ENCODE measurements around the gene ARHGAP15.
"Not testable (repeated sequence)": the region's sequence is repeated elsewhere in the genome, so short reads cannot be mapped to it uniquely, and the experiment has no call there.

Gene ARHGAP15

DNA sequence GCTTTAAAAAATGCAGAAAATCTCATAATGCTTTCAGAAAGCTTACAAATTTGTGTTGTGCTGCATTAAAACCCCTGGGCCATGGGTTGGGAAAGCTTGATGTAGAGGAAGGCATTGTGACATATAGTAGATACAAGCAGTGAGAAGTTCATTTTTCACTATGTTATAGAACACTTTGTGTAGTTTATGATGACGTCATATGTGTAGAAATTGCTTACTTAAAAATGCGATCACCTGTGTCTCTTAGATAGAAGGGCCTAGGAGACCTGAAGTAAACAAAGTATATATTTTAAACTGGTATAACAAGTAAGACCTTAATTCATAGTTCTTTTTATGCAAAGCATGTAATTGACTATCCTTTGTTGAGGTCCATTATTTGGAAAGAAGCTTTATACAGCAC, 393.5 kb downstream of the ARHGAP15 start:
- no peak for DNase-seq (ENCODE audit: low read depth in 1 of 2, low spot score in 1 of 2)

DNA sequence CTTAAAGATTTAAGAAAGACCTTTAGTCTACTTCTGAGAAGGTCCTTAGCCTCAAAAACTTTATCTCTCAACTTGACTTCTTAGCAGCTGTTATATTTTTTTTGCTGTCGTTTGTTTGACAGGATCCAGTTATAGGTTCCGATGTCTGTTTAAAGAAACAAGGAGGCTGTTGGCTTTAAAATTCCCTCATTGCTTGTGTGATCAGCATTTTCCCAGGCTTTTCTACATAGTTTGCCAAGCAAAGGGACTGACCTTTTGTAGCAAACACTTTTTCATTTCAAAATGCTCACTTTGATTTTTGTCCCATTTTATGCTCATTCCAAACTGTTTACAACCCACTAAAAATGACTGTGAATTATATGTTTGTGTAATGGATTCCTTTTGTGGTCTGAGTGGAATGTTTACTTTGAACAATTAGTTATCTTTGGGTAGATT, 394.9 kb downstream of the ARHGAP15 start:
- DNase-seq (ENCODE audit: low read depth in 1 of 2, low spot score in 1 of 2), result no peak

DNA sequence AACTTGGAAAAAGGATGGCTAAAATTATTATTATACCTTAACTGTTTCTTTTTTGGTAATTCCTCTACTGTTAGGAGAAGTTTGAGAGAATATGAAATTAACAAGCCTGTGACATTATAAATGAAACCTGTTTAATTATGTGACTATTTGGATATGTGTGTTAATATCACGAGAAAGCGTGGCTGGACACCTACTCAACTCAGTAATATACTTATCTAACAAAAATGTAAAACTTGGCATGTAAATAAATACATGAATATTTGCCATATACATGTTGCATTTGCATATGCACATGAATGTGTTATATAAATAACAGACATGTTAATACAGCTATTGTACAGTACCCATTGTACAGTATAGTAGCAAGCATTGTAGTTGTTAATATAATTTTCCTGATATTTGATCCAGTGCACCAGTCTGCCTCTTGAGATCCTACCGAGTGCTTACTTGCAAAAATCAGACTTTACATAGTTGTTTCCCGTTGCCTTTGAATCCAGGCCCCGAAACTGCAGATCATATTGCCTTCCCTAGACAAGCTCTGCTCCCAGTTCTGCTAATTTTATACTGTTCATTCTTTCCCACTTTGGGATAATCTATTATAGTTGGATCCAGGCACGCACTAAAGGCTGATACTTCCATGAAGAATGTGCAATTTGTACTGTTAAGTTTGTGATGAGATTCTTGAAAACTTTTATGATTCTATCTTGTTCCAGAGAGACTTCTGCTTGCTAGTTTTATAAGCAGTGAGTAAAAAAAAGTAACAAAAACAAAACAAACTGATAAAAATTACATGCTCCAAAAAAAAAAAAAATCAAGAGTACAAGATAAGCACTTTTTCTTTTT, 395.6 kb downstream of the ARHGAP15 start:
- no peak for DNase-seq (ENCODE audit: low read depth in 1 of 2, low spot score in 1 of 2)

DNA sequence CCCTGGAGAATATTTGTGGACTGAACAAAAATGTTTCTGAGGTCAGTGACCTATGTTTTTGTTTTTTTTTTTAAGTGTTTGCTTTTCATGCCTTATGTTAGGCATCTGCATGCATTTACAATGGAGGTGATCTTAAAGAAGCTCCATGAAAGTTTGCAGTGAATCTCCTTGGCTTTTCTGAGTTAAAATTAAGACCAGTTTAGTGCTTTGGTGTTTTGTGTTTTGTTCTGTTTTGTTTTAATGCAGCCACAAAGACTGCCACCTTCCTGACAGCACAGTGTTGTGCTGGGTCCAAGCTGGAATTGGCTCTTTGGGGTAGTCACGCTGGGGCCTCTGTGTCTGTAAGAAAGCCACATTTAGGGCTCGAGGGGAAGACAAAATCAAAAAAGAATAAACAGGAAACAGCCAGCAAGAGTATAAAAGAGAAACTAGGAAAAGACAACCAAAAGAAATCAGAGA, 396.2 kb downstream of the ARHGAP15 start:
- DNase-seq (ENCODE audit: low read depth in 1 of 2, low spot score in 1 of 2), result no peak

DNA sequence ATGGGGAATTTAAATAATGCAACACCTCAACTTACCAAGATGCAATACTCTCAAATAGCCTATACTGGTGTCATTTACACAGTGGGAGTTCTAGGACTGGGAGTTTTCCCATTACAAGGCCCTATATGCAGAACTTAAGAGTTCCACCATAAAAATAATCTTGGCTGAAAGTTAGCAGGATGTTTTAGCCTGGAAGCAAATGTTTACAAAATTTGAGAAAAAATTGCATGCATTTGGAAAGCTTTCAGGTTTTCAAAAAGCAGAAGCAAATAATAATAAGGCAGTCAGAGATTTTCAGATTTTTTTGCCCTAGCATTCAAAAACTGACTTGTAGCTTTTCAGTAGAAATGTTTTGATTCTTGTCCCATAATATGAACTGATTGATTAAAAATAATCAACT, 397.3 kb downstream of the ARHGAP15 start:
- DNase-seq (ENCODE audit: low read depth in 1 of 2, low spot score in 1 of 2), result no peak

DNA sequence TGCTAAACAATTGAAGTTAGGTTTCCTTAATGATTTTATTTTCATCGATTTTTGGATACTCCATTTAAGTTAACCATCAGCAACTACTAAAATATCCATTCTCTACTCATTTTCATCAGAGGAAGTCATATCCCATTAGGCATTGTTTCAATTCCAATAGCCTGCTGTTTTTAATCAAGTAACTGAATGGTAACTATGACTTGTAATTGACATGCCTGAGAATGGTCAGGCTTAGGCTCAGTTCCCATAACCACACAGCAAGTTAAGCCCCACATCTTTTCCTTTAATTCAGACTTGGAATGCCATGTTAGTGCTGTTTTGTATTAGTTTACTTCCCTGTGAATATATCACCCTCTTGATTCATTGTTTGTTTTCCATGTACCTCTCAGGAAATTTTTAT, 398.8 kb downstream of the ARHGAP15 start:
- no peak for DNase-seq (ENCODE audit: low read depth in 1 of 2, low spot score in 1 of 2)

DNA sequence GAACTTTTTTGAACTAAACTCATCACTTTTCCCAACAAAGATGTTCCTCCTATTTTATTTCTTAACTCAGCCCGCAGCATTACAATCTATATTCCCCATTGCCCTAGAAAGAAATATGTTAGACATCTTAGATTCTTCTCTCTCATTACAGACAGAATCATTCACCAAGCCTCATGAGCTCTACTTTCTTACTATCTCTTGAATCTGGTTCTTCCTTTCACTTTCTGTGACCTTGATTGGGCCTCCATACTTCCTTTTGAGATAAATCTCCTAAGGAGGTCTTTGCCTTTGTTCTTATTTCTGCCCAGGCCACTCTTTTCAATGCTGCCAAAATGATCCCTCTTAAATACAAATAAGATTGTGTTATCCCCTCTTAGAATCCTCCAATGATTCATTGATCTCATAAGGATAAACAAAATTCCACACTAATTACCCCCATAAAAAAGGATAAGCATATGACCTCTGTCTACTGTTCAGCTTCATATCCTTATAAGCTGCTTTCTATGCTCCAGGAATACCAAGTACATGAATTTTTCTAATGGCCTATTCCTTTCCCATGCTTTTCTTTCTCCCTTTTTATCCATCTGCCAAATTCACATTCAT, 400.0 kb downstream of the ARHGAP15 start:
- no peak for DNase-seq (ENCODE audit: low read depth in 1 of 2, low spot score in 1 of 2)

DNA sequence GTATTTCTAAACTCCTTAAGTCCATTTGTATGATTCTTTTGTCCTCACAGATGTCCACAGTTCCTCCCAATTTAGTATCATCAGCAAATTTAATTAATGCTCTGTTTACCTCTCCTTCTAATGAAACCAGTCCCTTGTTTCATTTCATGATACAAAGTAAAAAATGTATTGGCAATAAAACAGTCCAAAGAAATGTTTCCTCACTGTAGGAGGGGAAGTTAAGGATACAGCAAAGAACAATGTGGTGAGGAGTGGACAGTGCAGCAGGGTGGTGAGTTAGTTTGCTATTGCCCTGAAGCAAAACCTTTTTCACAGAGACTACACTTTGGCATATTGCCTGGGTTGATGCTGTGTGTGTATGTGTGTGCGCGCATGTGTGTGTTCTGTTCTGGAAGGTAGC, 401.5 kb downstream of the ARHGAP15 start:
- no peak for DNase-seq (ENCODE audit: low read depth in 1 of 2, low spot score in 1 of 2)

DNA sequence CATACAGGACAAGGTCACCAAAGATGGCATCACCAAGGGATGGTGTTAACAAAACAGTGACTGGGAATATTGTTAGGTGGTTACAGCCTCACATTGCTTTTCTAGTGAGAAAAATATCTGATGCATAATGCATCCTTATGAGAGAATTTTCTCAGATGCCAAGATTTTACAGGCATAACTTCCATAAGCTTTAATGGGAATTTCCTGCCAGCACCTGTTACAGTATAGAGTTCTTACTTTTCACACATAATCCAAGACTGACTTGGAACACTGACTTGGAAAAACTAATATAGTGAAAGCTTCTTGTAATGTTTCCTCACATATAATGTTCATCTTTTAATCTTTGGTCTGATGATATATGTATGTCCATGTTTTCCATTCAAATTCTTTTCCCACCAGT, 402.8 kb downstream of the ARHGAP15 start:
- no peak for DNase-seq (ENCODE audit: low read depth in 1 of 2, low spot score in 1 of 2)

DNA sequence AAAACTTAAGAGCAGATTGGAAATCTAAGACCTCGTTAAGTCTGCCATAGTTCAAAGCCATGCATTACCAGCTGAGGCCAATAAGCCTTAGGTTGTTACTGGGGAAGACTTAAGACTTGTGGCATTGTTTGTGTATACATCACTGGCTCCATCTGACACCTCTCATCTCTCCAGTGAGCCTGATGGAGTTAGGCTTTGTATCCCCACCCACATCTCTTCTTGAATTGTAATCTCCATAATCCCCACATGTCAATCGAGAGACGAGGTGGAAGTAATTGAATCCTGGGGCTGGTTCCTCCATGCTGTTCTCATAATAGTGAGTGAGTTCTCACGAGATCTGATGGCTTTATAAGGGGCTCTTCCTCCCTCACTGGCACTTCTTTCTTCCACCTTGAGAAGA, 404.6 kb downstream of the ARHGAP15 start:
- DNase-seq (ENCODE audit: low read depth in 1 of 2, low spot score in 1 of 2), result no peak

DNA sequence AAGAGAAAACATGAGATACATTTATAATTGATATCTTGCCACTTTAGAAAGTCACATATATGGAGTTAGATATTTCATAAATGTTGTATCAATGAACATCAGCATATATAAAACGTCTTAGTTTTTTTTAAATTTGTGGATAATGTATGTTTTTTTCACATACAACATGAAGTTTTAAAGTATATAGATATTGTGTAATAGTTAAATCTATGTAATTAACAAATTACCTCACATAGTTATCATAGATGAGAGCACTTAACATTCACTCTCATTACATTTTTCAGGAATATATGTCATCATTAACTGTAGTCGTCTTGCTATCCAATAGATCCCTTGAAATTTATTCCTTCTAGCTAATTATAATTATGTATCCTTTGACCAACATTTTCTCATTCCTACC, 406.6 kb downstream of the ARHGAP15 start:
- DNase-seq (ENCODE audit: low read depth in 1 of 2, low spot score in 1 of 2), result no peak

DNA sequence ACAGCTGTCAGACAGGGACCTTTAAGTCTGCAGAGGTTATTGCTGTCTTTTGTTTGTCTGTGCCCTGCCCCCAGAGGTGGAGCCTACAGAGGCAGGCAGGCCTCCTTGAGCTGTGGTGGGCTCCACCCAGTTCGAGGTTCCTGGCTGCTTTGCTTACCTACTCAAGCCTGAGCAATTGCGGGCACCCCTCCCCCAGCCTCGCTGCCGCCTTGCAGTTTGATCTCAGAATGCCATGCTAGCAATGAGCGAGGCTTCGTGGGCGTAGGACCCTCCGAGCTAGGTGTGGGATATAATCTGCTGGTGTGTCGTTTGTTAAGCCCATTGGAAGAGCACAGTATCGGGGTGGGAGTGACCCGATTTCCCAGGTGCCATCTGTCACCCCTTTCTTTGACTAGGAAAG, 412.7 kb downstream of the ARHGAP15 start:
- not testable (repeated sequence) for DNase-seq (ENCODE audit: low read depth in 1 of 2, low spot score in 1 of 2)

DNA sequence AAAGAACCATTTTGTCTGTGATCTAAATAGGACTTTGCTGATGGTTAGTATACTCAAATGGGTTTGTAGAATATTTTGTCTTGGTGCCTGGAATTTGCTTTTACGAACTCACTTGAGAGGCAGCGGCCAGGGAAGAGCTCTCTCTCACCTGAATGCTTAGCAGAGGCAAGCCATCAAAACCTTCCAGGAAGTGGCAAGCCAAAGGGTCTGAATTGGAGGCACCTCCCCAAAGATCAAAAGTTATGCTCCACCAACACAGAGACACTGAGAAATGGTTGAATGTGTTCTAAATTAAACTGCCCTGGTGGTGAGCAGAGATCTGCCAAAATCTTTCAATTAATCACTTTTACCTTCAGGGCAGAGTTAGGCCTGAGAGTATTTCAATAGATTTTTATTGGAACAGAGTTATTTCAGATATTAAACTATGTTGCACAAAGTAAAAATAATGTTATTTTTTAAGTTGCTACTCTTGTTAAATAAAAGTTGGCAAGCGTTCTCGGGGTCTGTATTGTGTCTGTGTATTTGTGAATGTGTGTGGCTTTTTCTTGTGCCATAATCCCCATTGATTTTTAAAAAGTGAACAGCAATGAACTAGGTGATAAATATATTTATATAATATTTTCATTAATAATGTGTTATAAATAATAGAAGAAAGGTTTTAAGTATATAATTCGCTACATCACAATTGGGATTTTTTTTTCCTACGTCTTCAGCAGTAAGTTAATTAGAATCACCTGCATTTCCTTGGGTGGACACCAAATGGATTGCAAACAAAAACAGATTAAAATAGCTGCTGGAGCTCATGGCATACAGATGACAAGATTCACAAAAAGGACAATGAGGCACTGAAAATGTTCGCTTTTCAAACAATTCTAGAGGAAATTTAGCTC, 416.1 kb downstream of the ARHGAP15 start:
- no peak for DNase-seq (ENCODE audit: low read depth in 1 of 2, low spot score in 1 of 2)

DNA sequence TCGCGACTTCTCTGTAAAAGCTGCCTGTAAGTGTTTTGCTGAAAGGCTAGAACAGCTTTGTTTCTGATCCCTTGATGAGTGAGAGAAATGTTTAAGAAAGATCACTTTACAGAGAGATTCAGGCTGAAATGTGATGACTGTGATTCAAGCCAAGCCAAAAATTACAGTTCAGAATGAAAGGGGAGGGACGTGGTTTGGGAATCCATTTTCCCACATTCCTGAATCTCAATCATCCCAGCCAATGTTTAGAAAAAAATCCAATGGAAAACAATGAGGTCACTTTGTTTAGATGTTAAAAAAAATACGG, 416.7 kb downstream of the ARHGAP15 start:
- DNase-seq (ENCODE audit: low read depth in 1 of 2, low spot score in 1 of 2), result no peak

DNA sequence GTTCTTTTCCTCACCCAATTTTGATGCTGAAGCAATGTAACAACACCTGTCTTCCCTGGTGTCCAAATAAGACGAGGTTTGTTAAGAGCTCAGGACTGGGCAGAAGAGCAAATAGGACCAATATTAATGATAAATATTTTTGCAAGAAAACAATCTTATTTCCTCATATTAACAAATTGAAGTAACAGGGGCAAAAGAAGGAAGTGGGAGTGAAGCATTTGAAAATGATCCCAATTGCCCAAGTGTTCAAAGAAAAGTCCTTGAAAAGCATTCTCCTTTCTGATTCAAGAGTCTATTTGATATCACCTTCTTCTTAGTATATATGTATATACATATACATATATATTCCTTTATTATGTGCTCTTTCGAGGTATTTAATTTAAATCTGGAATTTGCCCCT, 418.8 kb downstream of the ARHGAP15 start:
- DNase-seq (ENCODE audit: low read depth in 1 of 2, low spot score in 1 of 2), result no peak

DNA sequence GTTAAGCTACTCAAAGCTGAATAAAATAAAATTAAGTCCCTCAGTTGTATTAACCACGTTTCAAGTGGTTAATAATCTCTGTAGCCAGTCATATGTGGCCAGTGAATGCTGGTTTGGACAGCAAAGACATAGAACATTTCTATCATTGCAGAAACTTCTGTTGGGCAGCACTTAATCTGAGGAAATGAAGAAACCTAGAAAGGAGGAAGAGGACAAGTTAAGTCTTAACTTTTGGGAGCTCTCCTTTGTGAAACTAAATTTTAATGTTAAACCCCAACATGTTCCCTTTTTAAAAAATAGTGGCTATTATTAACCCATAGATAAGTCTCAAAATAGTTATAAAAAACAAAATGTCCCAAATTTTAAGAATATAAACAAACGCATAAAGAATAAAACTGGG, 421.3 kb downstream of the ARHGAP15 start:
- DNase-seq (ENCODE audit: low read depth in 1 of 2, low spot score in 1 of 2), result no peak

DNA sequence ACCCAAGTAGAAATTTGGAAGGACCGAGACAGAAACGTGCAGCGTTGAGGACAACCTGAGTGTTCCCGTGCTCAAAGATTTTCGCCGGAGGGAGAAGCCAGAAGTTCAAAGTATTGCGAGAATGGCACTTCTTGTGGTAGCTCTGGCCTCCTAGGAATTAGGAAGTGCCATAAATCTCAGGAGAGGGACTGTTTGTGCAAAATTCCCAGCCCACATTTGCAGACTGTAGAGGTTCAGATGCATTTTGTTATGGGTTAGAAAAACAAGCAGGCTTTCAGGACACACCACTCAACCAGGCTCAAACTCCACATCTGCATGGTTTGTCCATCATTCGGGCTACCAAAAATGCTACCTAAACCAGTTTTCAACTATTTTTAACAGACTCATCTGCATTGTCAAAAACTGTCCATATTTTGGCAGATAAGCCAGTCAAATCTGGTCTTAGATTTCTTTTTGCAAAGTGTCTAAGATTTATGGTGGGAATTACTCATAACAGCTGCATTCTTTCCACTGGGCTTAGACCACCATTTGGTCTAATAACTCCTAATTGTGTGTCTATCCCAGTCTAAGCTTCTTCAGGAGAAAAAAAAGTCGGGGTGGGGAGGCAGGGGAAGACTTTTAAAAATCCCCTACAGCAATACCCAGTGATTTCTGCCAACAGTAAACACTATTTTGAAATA, 422.9 kb downstream of the ARHGAP15 start:
- DNase-seq (ENCODE audit: low read depth in 1 of 2, low spot score in 1 of 2), result no peak

DNA sequence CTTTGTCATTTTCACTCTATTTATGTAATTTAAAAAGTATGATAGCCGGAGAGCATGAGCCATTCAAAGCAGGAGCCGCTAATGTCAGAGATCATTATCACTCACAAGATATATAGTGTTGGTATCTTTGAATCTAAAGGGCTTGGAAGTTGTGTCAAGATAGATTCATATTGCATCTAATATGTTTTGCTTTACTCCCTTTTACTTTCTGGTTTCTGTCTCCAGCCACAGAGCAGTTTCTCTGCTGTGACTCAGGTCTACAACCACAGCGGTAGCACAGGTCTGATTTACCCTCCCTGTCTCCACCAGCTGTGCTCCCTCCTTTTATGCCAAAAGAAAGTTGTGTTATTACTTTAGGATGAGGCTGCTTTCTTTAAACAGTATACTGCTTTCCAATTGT, 424.0 kb downstream of the ARHGAP15 start:
- peak in 1 of 2 donors; percentile 3 for DNase-seq (ENCODE audit: low read depth in 1 of 2, low spot score in 1 of 2)

DNA sequence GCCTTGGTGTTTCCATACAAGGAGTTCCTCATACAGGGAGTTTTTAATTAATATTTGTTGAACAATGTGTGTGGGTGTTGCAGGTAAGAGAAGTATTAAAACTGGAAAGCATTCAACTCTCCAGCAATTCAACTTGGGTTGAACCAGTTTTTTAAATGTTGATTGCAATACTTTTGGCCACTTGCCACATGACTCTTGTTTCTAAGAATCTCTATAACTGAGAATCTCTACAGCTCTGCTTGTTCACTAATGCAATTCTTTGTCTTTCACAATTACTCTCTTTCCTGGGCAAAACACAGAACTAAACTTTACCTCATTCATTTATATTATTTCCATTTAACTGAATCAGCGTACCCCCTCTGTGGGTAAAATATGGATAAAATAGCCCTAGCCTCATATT, 429.4 kb downstream of the ARHGAP15 start:
- no peak for DNase-seq (ENCODE audit: low read depth in 1 of 2, low spot score in 1 of 2)

DNA sequence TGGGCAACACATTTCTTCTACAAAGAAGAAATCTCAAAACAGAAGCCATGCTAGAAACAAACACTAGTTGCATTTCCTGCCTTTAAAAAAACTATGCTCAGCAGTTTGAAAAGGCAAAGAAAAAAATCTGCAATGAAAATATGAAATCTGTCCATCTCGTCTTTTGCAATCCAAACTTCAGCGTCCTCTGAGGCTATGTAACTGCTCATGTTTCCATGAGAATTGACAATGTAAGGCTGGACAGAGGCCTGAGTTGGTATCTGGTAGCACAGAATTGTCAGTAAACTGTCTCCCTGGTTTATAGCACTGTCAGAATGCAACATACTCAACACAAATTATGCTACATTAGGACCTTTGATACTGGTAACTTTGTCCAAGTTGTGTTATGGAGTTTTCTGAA, 429.9 kb downstream of the ARHGAP15 start:
- no peak for DNase-seq (ENCODE audit: low read depth in 1 of 2, low spot score in 1 of 2)

DNA sequence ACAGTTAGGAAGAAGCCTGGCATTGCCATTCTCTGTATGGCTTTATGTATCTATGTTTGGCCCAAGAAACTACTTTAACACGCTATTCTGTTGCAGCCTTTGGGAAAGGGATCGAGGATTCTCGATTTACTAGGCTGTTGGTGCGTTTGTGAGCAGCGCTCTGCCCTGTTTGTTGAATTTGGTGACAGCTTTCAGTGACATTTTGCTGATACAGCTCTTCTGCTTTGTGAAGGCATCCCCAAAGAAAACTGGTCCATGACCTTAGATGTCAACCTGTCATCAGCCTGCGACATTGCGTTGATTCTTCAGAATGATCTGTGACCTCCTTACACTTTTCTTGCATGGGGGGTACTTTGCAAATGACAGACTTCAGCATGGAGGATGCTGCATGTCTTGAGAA, 431.5 kb downstream of the ARHGAP15 start:
- no peak for DNase-seq (ENCODE audit: low read depth in 1 of 2, low spot score in 1 of 2)

All from activated CD4-positive, alpha-beta T cell treated with anti-CD3 and anti-CD28 coated beads, Interleukin-2, amount 50 U/mL, for 24 hours (primary cell).